ENCODE measurements around the gene SNX20.

The SNX20 gene

GRCh38 chr16:50712956-50713355, 31.8 kb upstream of the SNX20 start:
- Histone ChIP-seq H3K27ac (ENCODE audit: low read depth, low read length) (no peak overlapping the region), H3K9ac (ENCODE audit: low read depth, low read length) (no peak overlapping the region), H3K36me3 (ENCODE audit: insufficient read depth, low read length) (no peaks in the 10 kb centered on the region), H3K9me3 (ENCODE audit: insufficient read depth, low read depth, low read length) (no peaks in the 10 kb centered on the region), H3K27me3 (ENCODE audit: insufficient read depth, low read length) (no peaks in the 10 kb centered on the region), H3K4me1 (ENCODE audit: insufficient read depth, low read length) (no peaks in the 10 kb centered on the region), H3K4me3 (ENCODE audit: low read length) (no peak overlapping the region)
- WGBS: 89% methylated on average over 4 of the region's 4 CpGs

- no peak overlapping the region for H3K27ac ChIP-seq (ENCODE audit: low read depth, low read length)
- H3K4me1 ChIP-seq (ENCODE audit: insufficient read depth, low read length): no peaks in the 10 kb centered on the region
- no peaks in the 10 kb centered on the region for H3K27me3 ChIP-seq (ENCODE audit: insufficient read depth, low read length)
- no peaks in the 10 kb centered on the region for H3K36me3 ChIP-seq (ENCODE audit: insufficient read depth, low read length)
- no peak overlapping the region for H3K9ac ChIP-seq (ENCODE audit: low read depth, low read length)
- no peaks in the 10 kb centered on the region for H3K9me3 ChIP-seq (ENCODE audit: insufficient read depth, low read depth, low read length)
- 94% methylated on average over 3 of the region's 3 CpGs for WGBS
- H3K4me3 ChIP-seq (ENCODE audit: low read length): no peak overlapping the region
These were observed 31.4 kb upstream of the SNX20 start for GRCh38 chr16:50712560-50712898.

- H3K9me3 ChIP-seq (ENCODE audit: insufficient read depth, low read depth, low read length): no peaks in the 10 kb centered on the region
- no peak overlapping the region for H3K4me3 ChIP-seq (ENCODE audit: low read length)
- no peaks in the 10 kb centered on the region for H3K36me3 ChIP-seq (ENCODE audit: insufficient read depth, low read length)
- 95% methylated on average over 25 of the region's 25 CpGs for WGBS
- no peaks in the 10 kb centered on the region for H3K4me1 ChIP-seq (ENCODE audit: insufficient read depth, low read length)
- no peaks in the 10 kb centered on the region for H3K27me3 ChIP-seq (ENCODE audit: insufficient read depth, low read length)
- H3K27ac ChIP-seq (ENCODE audit: low read depth, low read length): no peak overlapping the region
- no peak overlapping the region for H3K9ac ChIP-seq (ENCODE audit: low read depth, low read length)
These were observed 30.9 kb upstream of the SNX20 start for GRCh38 chr16:50711862-50712559.

GRCh38 chr16:50711040-50711439, 29.9 kb upstream of the SNX20 start:
- no peak overlapping the region for H3K9ac ChIP-seq (ENCODE audit: low read depth, low read length)

GRCh38 chr16:50709980-50710379, 28.9 kb upstream of the SNX20 start:
- no peaks in the 10 kb centered on the region for H3K36me3 ChIP-seq (ENCODE audit: insufficient read depth, low read length)
- no peak overlapping the region for H3K4me3 ChIP-seq (ENCODE audit: low read length)
- H3K27me3 ChIP-seq (ENCODE audit: insufficient read depth, low read length): no peaks in the 10 kb centered on the region
- peaks cover 5% of the 10 kb centered on the region; the same call in 1 of the 2 replicates for H3K9me3 ChIP-seq (ENCODE audit: insufficient read depth, low read depth, low read length)
- WGBS: 87% methylated on average over 5 of the region's 5 CpGs
- no peaks in the 10 kb centered on the region for H3K4me1 ChIP-seq (ENCODE audit: insufficient read depth, low read length)
- H3K27ac ChIP-seq (ENCODE audit: low read depth, low read length): no peak overlapping the region
- H3K9ac ChIP-seq (ENCODE audit: low read depth, low read length): no peak overlapping the region

More at GRCh38 chr16:50711040-50711439, 29.9 kb upstream of the SNX20 start:
- Histone ChIP-seq H3K4me1 (ENCODE audit: insufficient read depth, low read length) (no peaks in the 10 kb centered on the region), H3K27me3 (ENCODE audit: insufficient read depth, low read length) (no peaks in the 10 kb centered on the region), H3K36me3 (ENCODE audit: insufficient read depth, low read length) (no peaks in the 10 kb centered on the region), H3K27ac (ENCODE audit: low read depth, low read length) (no peak overlapping the region), H3K9me3 (ENCODE audit: insufficient read depth, low read depth, low read length) (no peaks in the 10 kb centered on the region), H3K4me3 (ENCODE audit: low read length) (no peak overlapping the region)
- WGBS: 95% methylated on average over 21 of the region's 21 CpGs

GRCh38 chr16:50709061-50709684, 28.1 kb upstream of the SNX20 start:
- Histone ChIP-seq H3K4me1 (ENCODE audit: insufficient read depth, low read length) (no peaks in the 10 kb centered on the region), H3K36me3 (ENCODE audit: insufficient read depth, low read length) (no peaks in the 10 kb centered on the region), H3K9ac (ENCODE audit: low read depth, low read length) (no peak overlapping the region), H3K4me3 (ENCODE audit: low read length) (no peak overlapping the region), H3K27ac (ENCODE audit: low read depth, low read length) (no peak overlapping the region), H3K27me3 (ENCODE audit: insufficient read depth, low read length) (no peaks in the 10 kb centered on the region), H3K9me3 (ENCODE audit: insufficient read depth, low read depth, low read length) (peaks cover 12% of the 10 kb centered on the region)
- 93% methylated on average over 8 of the region's 8 CpGs for WGBS

- 94% methylated on average over 10 of the region's 10 CpGs for WGBS
- Histone ChIP-seq H3K27me3 (ENCODE audit: insufficient read depth, low read length) (no peaks in the 10 kb centered on the region), H3K9me3 (ENCODE audit: insufficient read depth, low read depth, low read length) (peaks cover 18% of the 10 kb centered on the region), H3K4me3 (ENCODE audit: low read length) (no peak overlapping the region), H3K36me3 (ENCODE audit: insufficient read depth, low read length) (no peaks in the 10 kb centered on the region), H3K27ac (ENCODE audit: low read depth, low read length) (no peak overlapping the region), H3K9ac (ENCODE audit: low read depth, low read length) (no peak overlapping the region), H3K4me1 (ENCODE audit: insufficient read depth, low read length) (no peaks in the 10 kb centered on the region)
These were observed 27.4 kb upstream of the SNX20 start for GRCh38 chr16:50708373-50709060.

- Histone ChIP-seq H3K27me3 (ENCODE audit: insufficient read depth, low read length) (no peaks in the 10 kb centered on the region), H3K27ac (ENCODE audit: low read depth, low read length) (no peak overlapping the region)
These were observed 25.1 kb upstream of the SNX20 start for GRCh38 chr16:50706250-50706649.

GRCh38 chr16:50705436-50706110, 24.5 kb upstream of the SNX20 start:
- peaks cover 19% of the 10 kb centered on the region for H3K9me3 ChIP-seq (ENCODE audit: insufficient read depth, low read depth, low read length)
- H3K36me3 ChIP-seq (ENCODE audit: insufficient read depth, low read length): no peaks in the 10 kb centered on the region
- 85% methylated on average over 5 of the region's 5 CpGs for WGBS
- H3K27ac ChIP-seq (ENCODE audit: low read depth, low read length): no peak overlapping the region
- no peaks in the 10 kb centered on the region for H3K27me3 ChIP-seq (ENCODE audit: insufficient read depth, low read length)
- no peak overlapping the region for H3K9ac ChIP-seq (ENCODE audit: low read depth, low read length)
- H3K4me1 ChIP-seq (ENCODE audit: insufficient read depth, low read length): no peaks in the 10 kb centered on the region
- H3K4me3 ChIP-seq (ENCODE audit: low read length): no peak overlapping the region

More at GRCh38 chr16:50706250-50706649, 25.1 kb upstream of the SNX20 start:
- 62% methylated on average over 3 of the region's 3 CpGs for whole genome bisulfite sequencing
- H3K4me1 ChIP-seq (ENCODE audit: insufficient read depth, low read length): no peaks in the 10 kb centered on the region
- H3K9ac ChIP-seq (ENCODE audit: low read depth, low read length): no peak overlapping the region
- H3K36me3 ChIP-seq (ENCODE audit: insufficient read depth, low read length): no peaks in the 10 kb centered on the region
- no peak overlapping the region for H3K4me3 ChIP-seq (ENCODE audit: low read length)
- peaks cover 19% of the 10 kb centered on the region for H3K9me3 ChIP-seq (ENCODE audit: insufficient read depth, low read depth, low read length)

- Histone ChIP-seq H3K36me3 (ENCODE audit: insufficient read depth, low read length) (no peaks in the 10 kb centered on the region), H3K4me3 (ENCODE audit: low read length) (no peak overlapping the region), H3K27ac (ENCODE audit: low read depth, low read length) (no peak overlapping the region), H3K4me1 (ENCODE audit: insufficient read depth, low read length) (no peaks in the 10 kb centered on the region), H3K9me3 (ENCODE audit: insufficient read depth, low read depth, low read length) (peaks cover 19% of the 10 kb centered on the region), H3K27me3 (ENCODE audit: insufficient read depth, low read length) (no peaks in the 10 kb centered on the region), H3K9ac (ENCODE audit: low read depth, low read length) (no peak overlapping the region)
- no CpG with 5 or more reads among the region's 1 CpG for WGBS
These were observed 23.1 kb upstream of the SNX20 start for GRCh38 chr16:50704245-50704644.

- Histone ChIP-seq H3K9ac (ENCODE audit: low read depth, low read length) (no peak overlapping the region), H3K27me3 (ENCODE audit: insufficient read depth, low read length) (no peaks in the 10 kb centered on the region), H3K36me3 (ENCODE audit: insufficient read depth, low read length) (no peaks in the 10 kb centered on the region), H3K27ac (ENCODE audit: low read depth, low read length) (no peak overlapping the region), H3K4me3 (ENCODE audit: low read length) (no peak overlapping the region), H3K9me3 (ENCODE audit: insufficient read depth, low read depth, low read length) (peaks cover 19% of the 10 kb centered on the region), H3K4me1 (ENCODE audit: insufficient read depth, low read length) (no peaks in the 10 kb centered on the region)
- WGBS: 93% methylated on average over 3 of the region's 3 CpGs
These were observed 21.6 kb upstream of the SNX20 start for GRCh38 chr16:50702725-50703124.
